Dendritic cell treated with granulocyte-macrophage colony-stimulating factor and Interleukin-4, amounts not matched to agents 40 ng/mL and 50 ng/mL, for 4 days (primary cell): ENCODE results near the gene CAMKMT.

Experiments
- H3K27ac Mint-ChIP-seq: one replicate; pipeline ENCODE4 v1.8.0; 2022; ENCODE audit warnings: mild to moderate bottlenecking, mixed read lengths
- H3K27me3 Mint-ChIP-seq: one replicate; pipeline ENCODE4 v1.8.0; 2022; ENCODE audit warnings: mild to moderate bottlenecking, mixed read lengths
- H3K36me3 Mint-ChIP-seq: one replicate; pipeline ENCODE4 v1.8.0; 2022; ENCODE audit warnings: low read depth, mixed read lengths
- H3K4me1 Mint-ChIP-seq: one replicate; pipeline ENCODE4 v1.8.0; 2022; ENCODE audit warnings: low read depth, mixed read lengths
- H3K4me3 Mint-ChIP-seq: one replicate; pipeline ENCODE4 v1.8.0; 2022; ENCODE audit warnings: mild to moderate bottlenecking, moderate library complexity, mixed read lengths
- H3K9me3 Mint-ChIP-seq: one replicate; pipeline ENCODE4 v1.8.0; 2022; ENCODE audit warnings: mixed read lengths
- intact Hi-C: fragments of 100-400 bp; cut with micrococcal nuclease; formaldehyde crosslinking; loops from one replicate; pipeline ENCODE4 v1.15.0; 2022

CAMKMT gene

DNA sequence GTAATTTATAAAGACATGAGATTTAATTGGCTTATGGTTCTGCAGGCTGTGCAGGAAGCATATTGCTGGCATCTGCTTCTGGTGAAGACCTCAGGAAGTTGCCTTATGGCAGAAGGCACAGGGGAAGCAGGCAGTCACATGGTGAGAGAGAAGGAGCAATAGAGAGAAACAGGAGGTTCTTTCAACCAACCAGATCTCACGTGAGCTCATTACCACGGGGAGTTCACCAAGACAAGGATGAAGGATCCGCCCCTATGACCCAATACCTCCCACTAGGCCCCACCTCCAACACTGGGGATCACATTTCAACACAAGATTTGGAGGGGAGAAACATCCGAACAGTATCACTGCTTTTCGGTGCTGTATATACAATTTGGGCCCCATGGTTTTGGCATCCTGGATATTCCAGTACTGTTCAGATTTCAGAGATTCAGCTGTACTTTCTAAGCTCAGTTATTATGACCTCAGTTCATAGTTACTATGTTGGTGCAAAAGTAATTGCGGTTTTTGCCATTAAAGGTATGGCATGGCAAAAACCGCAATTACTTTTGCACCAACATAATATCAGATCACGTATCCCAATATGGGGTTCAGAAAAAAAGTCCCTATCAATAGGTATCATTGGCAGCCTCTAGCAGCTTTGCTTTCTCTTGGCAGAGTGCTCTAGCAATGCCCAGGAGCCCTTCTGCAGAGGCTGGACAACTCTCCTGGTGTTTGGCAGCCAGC lies 390.2 kb downstream of the CAMKMT start:
- Mint-ChIP-seq H3K4me3 (no peak overlapping the region), H3K4me1 (peaks cover 7% of the 10 kb centered on the region), H3K36me3 (no peaks in the 10 kb centered on the region), H3K27me3 (peaks cover 2% of the 10 kb centered on the region), H3K9me3 (no peaks in the 10 kb centered on the region), H3K27ac (no peak overlapping the region)
- intact Hi-C loops = no loop called here

DNA sequence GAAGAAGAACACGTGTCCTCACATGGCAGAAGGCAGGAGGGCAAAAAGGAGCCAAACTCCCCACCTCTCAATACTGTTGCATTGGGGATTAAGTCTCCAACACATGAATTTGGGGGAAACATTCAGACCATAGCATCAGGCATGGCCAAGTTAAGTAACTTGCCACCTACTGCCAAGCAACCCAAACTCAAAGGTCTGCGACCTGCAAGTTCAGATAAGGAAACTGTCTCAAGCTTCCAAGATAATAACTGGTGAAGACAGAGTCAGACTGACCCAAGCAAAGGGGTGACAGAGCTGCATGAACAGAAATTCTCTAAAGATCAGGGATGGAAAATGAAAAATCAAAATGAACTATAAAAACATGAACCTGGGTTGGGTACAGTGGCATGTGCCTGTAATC lies 391.0 kb downstream of the CAMKMT start:
- Mint-ChIP-seq H3K27ac (no peak overlapping the region), H3K9me3 (no peaks in the 10 kb centered on the region), H3K4me1 (peaks cover 7% of the 10 kb centered on the region), H3K36me3 (no peaks in the 10 kb centered on the region), H3K27me3 (peaks cover 2% of the 10 kb centered on the region), H3K4me3 (no peak overlapping the region)
- intact Hi-C loops = no loop called here

DNA sequence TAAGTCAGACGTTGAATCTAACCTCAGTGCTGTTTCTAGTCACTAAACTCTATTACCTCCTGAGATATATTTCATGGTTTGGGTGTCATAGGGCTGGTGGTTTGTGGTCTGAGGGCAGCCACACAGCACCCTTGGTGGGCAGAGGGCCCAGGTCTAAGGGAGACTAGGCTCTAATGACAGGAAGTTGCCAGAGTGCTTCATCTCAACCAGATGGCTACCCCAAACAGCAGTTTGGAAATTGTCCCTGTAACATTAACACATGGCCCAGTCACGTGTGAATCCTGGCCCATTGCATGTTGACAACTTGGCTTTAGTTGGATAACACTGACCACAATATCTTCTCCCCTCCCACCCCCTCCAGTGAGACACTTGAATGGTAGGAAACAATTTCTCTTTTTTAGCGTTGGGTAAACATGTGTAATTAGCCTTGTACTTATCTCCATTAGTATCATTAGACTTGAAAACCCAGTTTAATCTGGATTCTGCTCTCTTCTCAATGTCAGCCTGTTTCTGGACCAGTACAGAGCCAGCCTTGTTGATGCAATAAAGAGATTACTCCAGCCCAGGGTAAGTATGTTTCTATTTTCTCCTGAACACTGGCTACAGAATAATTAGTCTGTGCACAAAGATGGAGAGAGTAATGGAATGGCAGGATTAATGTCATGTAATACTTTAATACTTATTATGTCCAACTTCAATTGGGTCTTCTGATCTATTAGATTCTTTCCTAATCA lies 392.0 kb downstream of the CAMKMT start:
- H3K4me1 Mint-ChIP-seq = peaks cover 7% of the 10 kb centered on the region
- H3K27me3 Mint-ChIP-seq = peaks cover 4% of the 10 kb centered on the region
- H3K27ac Mint-ChIP-seq = no peak overlapping the region
- intact Hi-C loops = no loop called here
- H3K4me3 Mint-ChIP-seq = no peak overlapping the region
- no peaks in the 10 kb centered on the region for H3K9me3 Mint-ChIP-seq
- H3K36me3 Mint-ChIP-seq = no peaks in the 10 kb centered on the region

DNA sequence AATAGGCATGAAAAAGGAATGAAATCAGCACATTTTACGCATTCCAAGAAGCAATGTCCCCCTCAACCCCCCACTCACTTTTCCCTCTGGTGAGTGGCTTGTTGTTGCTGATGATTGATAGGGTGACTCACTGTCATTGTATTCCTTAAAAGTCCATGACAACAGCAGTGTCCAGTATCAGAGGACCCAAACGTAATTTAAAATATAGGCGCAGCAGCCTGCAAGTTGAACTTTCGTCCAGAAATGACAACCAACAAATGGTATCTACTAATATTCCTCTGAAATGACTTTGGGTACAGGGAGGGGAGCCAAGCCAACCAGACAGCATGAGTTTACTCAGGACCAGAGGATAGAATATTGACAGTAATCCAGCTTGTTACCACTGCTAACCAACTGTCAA lies 396.8 kb downstream of the CAMKMT start:
- Mint-ChIP-seq H3K9me3 (no peaks in the 10 kb centered on the region), H3K4me3 (no peak overlapping the region), H3K4me1 (peaks cover 6% of the 10 kb centered on the region), H3K27me3 (peaks cover 22% of the 10 kb centered on the region), H3K27ac (no peak overlapping the region), H3K36me3 (no peaks in the 10 kb centered on the region)
- intact Hi-C loops = no loop called here

DNA sequence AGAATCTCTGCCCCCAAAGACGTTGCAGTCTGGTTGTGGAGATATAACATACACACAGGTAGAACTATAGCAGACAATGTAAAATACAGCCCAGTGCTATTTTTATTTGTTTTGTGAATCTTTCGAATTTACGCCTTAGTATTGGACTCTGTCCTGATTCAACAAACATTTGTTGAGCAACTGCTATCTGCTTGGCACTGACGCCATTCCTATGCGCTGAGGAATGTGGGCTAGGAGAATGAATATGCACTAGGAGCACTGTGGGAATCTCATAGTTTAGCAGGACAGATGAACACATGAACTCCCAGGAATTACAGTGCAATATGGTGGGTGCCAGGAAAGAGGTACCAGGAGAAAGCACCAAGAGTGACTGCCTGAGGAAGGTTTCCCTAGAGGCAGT lies 398.1 kb downstream of the CAMKMT start:
- Mint-ChIP-seq H3K27me3 (peaks cover 26% of the 10 kb centered on the region), H3K9me3 (no peaks in the 10 kb centered on the region), H3K4me1 (peaks cover 6% of the 10 kb centered on the region), H3K27ac (no peak overlapping the region), H3K36me3 (no peaks in the 10 kb centered on the region), H3K4me3 (no peak overlapping the region)
- intact Hi-C loops = no loop called here

DNA sequence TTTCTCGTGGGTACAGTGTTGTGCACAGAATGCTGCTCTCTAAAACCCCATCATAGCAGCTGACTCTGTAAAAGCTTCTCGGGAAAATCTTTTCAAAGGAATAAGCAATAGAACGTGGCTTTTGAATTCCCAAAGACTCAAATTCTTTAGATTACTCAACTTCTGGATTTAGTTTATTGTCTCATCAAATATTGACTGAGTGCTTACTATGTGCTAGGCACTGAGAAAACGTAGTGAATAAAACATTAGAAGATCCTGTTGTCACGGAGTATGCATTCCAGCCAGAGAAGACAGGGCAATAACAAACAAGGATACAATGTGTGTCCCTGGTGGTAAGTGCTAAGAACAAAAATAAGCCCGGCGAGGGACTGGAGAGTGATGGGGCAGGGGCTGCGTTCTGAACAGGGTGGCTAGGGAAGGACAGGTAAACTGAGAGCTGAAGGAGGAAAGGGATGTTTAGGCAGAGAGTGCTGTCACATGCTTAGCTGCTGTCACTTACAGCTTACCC lies 401.6 kb downstream of the CAMKMT start:
- Mint-ChIP-seq H3K9me3 (no peaks in the 10 kb centered on the region), H3K4me3 (no peak overlapping the region), H3K27me3 (peaks cover 36% of the 10 kb centered on the region), H3K36me3 (no peaks in the 10 kb centered on the region), H3K27ac (no peak overlapping the region), H3K4me1 (peaks cover 6% of the 10 kb centered on the region)
- intact Hi-C loops = no loop called here

DNA sequence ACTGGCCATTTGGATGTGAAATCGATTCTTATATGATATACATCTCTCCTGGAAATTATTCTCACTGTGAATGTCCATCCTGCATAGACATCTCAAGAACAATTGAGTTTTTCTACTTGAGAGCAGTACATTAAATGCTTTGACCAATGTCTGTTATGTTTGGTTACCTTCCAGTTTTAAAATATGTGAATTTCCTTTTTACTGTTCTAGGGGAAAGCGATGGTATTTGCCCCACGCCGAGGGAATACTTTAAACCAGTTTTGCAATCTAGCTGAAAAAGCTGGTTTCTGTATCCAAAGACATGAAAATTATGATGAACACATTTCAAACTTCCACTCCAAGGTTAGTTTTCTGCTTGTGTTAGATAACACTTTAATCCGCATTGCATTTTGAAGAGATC lies 404.5 kb downstream of the CAMKMT start:
- Mint-ChIP-seq H3K27me3 (peaks cover 40% of the 10 kb centered on the region), H3K4me1 (peaks cover 6% of the 10 kb centered on the region), H3K4me3 (no peak overlapping the region), H3K36me3 (no peaks in the 10 kb centered on the region), H3K9me3 (no peaks in the 10 kb centered on the region), H3K27ac (no peak overlapping the region)
- intact Hi-C loops = no loop called here

DNA sequence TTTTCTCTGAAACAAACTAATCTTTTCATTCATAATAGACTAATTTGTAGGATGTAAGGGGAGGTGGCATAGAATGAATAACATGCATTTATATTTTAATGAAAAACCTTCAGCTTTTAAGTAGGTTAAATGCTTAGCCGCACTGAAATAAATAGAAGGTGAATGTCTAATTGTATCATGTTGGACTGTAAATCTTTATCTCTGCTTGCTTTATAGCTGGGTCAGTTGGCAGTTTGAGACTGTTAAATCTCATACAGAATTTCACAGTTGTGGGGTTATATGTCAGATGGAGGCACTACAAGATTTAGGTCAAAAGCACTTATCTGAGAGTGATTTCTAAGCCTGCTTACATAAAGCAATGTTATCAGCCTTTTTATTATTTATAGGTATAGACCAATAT lies 405.0 kb downstream of the CAMKMT start:
- H3K9me3 Mint-ChIP-seq = no peaks in the 10 kb centered on the region
- intact Hi-C loops = no loop called here
- H3K36me3 Mint-ChIP-seq = no peaks in the 10 kb centered on the region
- H3K27me3 Mint-ChIP-seq = peaks cover 41% of the 10 kb centered on the region
- H3K4me1 Mint-ChIP-seq = peaks cover 4% of the 10 kb centered on the region
- no peak overlapping the region for H3K4me3 Mint-ChIP-seq
- no peak overlapping the region for H3K27ac Mint-ChIP-seq

DNA sequence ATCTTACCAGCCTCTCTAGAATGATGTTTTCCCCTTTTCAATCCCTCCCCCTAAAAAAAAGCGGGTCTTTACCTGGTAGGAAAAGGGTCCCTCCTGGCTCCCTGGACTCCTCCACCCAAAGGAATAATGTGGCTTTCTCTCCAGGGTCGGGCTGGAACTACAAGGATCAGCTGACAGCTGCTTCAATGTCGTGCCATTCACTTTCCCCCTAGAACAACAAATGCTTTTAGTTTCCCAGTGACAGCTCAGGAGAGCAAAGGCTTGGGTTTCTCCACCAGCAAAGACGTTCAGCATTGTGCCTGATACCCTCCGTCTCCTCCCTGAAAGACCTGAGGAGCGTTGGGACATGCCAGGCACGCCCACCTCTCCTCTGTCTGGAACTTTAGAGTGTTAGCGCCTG lies 405.9 kb downstream of the CAMKMT start:
- H3K27me3 Mint-ChIP-seq = peaks cover 47% of the 10 kb centered on the region
- H3K27ac Mint-ChIP-seq = no peak overlapping the region
- no peaks in the 10 kb centered on the region for H3K36me3 Mint-ChIP-seq
- intact Hi-C loops = no loop called here
- no peaks in the 10 kb centered on the region for H3K9me3 Mint-ChIP-seq
- H3K4me3 Mint-ChIP-seq = no peak overlapping the region
- no peaks in the 10 kb centered on the region for H3K4me1 Mint-ChIP-seq

DNA sequence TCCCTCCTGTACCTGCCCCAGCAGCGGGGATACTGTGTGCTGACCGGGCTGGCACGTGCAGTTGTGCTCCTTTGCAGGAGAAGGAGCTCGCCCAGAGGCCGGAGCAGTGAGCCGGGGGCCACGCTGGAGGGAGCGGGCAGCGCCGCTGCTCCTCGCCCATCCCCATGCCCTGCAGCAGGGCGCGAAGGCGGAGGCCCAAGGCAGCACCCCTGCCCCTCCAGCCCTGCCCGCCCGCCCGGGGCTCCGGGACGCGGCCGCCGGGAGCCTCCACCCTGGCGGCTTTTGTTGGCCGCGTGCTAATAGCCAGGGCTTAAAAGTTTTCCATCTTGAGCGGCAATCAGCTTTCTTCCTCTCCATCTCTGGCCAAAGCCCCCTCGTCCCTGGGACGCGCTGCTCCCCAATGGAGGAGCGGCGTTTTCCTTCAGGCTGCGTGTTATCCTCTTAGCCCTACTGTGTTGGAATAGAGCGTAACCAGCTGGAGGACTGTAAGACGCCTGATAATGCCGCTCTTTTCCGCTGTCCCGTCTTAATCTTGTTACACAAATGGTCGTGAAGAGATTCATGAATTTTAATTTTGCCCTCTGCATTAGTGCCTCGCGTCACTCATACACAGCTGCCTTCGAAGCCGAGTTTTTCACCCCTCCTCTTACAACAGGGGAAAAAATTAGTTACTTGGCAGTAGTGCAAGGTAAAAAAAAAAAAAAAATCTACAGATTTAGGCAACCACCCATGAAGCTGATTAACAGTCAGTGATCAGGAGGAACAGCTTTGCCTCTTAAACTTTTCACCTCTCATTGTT lies 406.9 kb downstream of the CAMKMT start:
- H3K4me1 Mint-ChIP-seq = no peaks in the 10 kb centered on the region

DNA sequence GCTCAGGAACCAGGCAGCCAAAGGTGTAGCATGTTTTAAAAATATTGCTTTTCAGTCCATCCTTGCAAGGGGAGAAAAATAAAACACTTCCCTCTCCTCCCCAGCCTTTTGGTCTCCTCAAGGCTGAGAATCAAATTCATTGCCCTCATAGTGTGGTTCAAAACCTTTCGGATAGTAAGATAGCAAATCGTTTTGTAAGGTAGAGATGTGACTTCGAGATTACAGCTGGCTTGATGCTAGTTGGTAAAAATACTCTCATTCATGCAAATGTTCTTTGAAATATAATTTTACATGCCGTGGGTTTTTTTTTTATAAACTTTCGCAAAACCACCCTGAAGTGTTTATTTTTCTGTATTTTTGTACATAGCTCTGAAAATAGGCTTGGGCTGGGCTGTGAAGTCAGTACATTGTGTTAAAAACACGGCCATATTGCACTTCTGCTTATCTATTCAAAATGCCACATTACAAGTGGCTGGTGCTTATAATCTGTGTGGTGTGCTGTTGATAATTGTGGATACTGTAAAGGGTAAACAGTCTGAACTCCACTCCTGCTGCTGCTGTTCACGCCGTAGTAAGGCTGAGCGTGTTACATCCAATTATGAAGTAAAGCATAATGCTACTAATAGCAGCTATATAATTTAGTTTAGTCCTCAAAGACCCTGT lies 407.7 kb downstream of the CAMKMT start:
- H3K9me3 Mint-ChIP-seq = no peaks in the 10 kb centered on the region
- intact Hi-C loops = no loop called here

More for the DNA sequence above, 406.9 kb downstream of the CAMKMT start:
- Mint-ChIP-seq H3K27ac (no peak overlapping the region), H3K27me3 (peaks cover 43% of the 10 kb centered on the region), H3K9me3 (no peaks in the 10 kb centered on the region), H3K4me3 (no peak overlapping the region), H3K36me3 (no peaks in the 10 kb centered on the region)
- intact Hi-C loops = no loop called here

DNA sequence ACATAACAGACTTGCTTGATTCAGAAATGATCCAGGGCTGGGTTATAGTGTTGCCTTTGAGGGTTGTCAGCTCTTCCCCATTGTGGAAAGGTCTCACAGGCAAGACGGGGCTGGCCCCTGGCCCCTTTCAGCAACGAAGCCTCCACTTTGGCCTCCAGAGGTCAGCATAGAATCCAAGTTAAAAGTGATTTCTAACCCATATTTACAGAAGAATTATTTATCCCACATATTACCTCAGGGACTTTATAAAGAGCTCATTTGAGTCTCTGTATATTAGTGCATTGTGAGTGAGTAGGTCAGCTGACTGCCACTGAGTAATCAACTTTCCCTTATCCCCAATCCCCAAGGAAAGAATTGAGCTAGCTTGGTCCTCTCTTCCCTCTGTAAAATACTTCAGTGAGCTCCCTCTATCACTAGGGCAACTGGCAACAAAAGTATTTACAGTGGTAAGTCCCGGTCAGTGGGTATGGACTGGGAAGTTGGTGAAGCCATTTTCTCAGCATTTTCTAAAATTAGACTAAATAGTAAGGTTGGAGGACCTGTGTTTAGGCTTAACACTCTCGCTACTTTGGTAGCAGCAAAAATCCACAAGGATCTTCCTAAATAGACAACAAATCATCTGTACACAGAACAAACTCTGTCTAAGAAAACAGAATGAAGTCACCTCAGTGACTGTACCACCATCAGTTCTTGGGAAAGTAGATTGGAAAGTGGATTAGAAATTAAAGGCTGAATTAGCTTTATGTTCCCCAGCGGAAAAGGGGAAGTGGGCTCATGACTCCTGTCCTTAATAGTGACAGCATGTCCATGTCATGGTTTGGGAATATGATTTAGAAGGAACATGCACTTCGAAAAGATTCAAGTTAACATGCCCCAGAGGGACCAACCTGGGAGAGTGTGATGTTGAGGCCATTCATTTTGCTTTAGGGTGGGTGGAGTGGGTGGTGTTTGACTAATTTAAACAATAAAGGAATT lies 408.8 kb downstream of the CAMKMT start:
- Mint-ChIP-seq H3K27me3 (peaks cover 45% of the 10 kb centered on the region), H3K9me3 (no peaks in the 10 kb centered on the region), H3K4me3 (no peak overlapping the region), H3K36me3 (no peaks in the 10 kb centered on the region), H3K27ac (no peak overlapping the region), H3K4me1 (no peaks in the 10 kb centered on the region)
- intact Hi-C loops = no loop called here

More for the DNA sequence above, 407.7 kb downstream of the CAMKMT start:
- Mint-ChIP-seq H3K4me3 (no peak overlapping the region), H3K27me3 (peaks cover 40% of the 10 kb centered on the region), H3K4me1 (no peaks in the 10 kb centered on the region), H3K36me3 (no peaks in the 10 kb centered on the region), H3K27ac (no peak overlapping the region)

DNA sequence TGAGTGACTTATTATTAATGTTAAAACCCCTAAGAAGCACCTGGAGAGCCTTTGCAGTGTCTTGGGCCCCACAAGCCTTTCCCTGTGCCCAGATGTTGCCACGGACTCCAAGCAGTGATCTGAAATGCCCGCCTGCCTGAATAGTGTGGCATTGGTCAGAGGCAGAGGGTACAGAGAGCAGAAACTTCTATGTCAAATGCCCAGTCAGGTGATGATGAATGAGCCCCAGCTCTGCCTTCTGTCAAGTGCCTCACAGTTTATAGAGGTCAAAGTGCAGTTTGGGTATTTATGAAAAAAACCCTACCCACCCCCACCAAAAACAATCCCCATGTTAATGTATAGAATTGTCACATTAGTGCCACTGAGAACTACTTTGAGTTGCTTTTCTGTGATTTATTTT lies 409.8 kb downstream of the CAMKMT start:
- Mint-ChIP-seq H3K27ac (no peak overlapping the region), H3K9me3 (no peaks in the 10 kb centered on the region)

More for the DNA sequence above, 409.8 kb downstream of the CAMKMT start:
- no peaks in the 10 kb centered on the region for H3K36me3 Mint-ChIP-seq
- H3K4me3 Mint-ChIP-seq = no peak overlapping the region
- peaks cover 48% of the 10 kb centered on the region for H3K27me3 Mint-ChIP-seq
- H3K4me1 Mint-ChIP-seq = no peaks in the 10 kb centered on the region
- intact Hi-C loops = no loop called here
